ENCODE results near the gene LRRN4CL. TPM values are rescaled to one million over a fixed set of nuclear protein-coding genes. Genes with fewer than 3 reads are reported as not detected.

LRRN4CL gene
- total and polyA plus RNA-seq, 9 of the 15 experiments (the other 6 are each of a cell fraction or from before 2014, with no cell fraction given) = 0.03 to 0.11 (median 0.05) TPM; not detected in 4

DNA sequence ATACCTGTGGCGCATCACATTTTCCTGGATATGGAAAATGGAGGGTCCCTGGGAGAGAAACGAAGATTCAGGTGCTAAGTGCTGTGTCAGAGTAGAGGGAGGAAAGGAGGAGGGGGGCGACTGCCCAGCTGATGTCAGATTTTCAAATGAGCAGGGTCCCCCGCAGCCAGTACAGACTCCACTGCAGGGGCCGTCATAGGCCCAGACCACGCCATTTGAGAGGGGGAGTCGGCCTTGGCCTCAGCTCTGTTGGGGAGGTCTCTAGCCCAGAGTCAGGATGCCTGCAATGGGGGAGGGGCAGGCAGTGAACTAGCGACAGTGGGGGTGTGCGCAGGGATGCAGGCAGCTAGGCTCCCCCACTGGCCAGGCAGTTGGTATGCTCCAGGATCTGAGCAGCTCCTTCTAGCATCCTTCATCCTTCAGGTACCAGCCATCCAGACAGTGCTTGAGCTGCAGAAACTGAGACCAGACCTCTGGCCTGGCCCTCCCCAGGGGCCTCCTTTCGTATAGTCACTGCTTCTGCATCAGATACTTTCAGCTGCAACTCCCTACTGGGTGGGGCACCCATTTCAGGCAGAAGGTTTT, 18.0 kb upstream of the LRRN4CL start, which contains the start of the genes BSCL2 and GNG3 (continued):
- TF ChIP-seq, protein P1, sequence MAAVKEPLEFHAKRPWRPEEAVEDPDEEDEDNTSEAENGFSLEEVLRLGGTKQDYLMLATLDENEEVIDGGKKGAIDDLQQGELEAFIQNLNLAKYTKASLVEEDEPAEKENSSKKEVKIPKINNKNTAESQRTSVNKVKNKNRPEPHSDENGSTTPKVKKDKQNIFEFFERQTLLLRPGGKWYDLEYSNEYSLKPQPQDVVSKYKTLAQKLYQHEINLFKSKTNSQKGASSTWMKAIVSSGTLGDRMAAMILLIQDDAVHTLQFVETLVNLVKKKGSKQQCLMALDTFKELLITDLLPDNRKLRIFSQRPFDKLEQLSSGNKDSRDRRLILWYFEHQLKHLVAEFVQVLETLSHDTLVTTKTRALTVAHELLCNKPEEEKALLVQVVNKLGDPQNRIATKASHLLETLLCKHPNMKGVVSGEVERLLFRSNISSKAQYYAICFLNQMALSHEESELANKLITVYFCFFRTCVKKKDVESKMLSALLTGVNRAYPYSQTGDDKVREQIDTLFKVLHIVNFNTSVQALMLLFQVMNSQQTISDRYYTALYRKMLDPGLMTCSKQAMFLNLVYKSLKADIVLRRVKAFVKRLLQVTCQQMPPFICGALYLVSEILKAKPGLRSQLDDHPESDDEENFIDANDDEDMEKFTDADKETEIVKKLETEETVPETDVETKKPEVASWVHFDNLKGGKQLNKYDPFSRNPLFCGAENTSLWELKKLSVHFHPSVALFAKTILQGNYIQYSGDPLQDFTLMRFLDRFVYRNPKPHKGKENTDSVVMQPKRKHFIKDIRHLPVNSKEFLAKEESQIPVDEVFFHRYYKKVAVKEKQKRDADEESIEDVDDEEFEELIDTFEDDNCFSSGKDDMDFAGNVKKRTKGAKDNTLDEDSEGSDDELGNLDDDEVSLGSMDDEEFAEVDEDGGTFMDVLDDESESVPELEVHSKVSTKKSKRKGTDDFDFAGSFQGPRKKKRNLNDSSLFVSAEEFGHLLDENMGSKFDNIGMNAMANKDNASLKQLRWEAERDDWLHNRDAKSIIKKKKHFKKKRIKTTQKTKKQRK (IDR thresholded peaks at IDR 0.05; ENCODE audit: borderline replicate concordance, low read depth, low read length) = no peak
- TF ChIP-seq SMARCA5 (IDR thresholded peaks at IDR 0.05) (no peak), MXI1 (IDR thresholded peaks at IDR 0.05; ENCODE audit: low read depth, low read length) (no peak), ZNF140 (CRISPR knock-in tag; IDR thresholded peaks at IDR 0.05) (no peak), GTF2E2 (tag; IDR thresholded peaks at IDR 0.05) (no peak), ZNF830 (CRISPR knock-in tag; IDR thresholded peaks at IDR 0.05) (no peak), FOXA1 (IDR thresholded peaks at IDR 0.05; ENCODE audit: borderline replicate concordance) (no peak), PYGO2 (tag; IDR thresholded peaks at IDR 0.05) (no peak), NRF1 (conservative IDR thresholded peaks at IDR 0.05 in 1 of 2, IDR thresholded peaks at IDR 0.05 in 1 of 2) (peak; percentile 26 to 29; a peak in 1 of 4 replicates), GATAD2A (IDR thresholded peaks at IDR 0.05) (no peak)
- TF ChIP-seq, protein P2, sequence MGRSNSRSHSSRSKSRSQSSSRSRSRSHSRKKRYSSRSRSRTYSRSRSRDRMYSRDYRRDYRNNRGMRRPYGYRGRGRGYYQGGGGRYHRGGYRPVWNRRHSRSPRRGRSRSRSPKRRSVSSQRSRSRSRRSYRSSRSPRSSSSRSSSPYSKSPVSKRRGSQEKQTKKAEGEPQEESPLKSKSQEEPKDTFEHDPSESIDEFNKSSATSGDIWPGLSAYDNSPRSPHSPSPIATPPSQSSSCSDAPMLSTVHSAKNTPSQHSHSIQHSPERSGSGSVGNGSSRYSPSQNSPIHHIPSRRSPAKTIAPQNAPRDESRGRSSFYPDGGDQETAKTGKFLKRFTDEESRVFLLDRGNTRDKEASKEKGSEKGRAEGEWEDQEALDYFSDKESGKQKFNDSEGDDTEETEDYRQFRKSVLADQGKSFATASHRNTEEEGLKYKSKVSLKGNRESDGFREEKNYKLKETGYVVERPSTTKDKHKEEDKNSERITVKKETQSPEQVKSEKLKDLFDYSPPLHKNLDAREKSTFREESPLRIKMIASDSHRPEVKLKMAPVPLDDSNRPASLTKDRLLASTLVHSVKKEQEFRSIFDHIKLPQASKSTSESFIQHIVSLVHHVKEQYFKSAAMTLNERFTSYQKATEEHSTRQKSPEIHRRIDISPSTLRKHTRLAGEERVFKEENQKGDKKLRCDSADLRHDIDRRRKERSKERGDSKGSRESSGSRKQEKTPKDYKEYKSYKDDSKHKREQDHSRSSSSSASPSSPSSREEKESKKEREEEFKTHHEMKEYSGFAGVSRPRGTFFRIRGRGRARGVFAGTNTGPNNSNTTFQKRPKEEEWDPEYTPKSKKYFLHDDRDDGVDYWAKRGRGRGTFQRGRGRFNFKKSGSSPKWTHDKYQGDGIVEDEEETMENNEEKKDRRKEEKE (IDR thresholded peaks at IDR 0.05; ENCODE audit: borderline replicate concordance in 1 of 2, control insufficient read depth in 1 of 2, low read depth in 2 of 2, low read length in 1 of 2) = peak in 1 of 2 experiments; percentile 78; a peak in 2 of 4 replicates
- TF ChIP-seq, protein P3, sequence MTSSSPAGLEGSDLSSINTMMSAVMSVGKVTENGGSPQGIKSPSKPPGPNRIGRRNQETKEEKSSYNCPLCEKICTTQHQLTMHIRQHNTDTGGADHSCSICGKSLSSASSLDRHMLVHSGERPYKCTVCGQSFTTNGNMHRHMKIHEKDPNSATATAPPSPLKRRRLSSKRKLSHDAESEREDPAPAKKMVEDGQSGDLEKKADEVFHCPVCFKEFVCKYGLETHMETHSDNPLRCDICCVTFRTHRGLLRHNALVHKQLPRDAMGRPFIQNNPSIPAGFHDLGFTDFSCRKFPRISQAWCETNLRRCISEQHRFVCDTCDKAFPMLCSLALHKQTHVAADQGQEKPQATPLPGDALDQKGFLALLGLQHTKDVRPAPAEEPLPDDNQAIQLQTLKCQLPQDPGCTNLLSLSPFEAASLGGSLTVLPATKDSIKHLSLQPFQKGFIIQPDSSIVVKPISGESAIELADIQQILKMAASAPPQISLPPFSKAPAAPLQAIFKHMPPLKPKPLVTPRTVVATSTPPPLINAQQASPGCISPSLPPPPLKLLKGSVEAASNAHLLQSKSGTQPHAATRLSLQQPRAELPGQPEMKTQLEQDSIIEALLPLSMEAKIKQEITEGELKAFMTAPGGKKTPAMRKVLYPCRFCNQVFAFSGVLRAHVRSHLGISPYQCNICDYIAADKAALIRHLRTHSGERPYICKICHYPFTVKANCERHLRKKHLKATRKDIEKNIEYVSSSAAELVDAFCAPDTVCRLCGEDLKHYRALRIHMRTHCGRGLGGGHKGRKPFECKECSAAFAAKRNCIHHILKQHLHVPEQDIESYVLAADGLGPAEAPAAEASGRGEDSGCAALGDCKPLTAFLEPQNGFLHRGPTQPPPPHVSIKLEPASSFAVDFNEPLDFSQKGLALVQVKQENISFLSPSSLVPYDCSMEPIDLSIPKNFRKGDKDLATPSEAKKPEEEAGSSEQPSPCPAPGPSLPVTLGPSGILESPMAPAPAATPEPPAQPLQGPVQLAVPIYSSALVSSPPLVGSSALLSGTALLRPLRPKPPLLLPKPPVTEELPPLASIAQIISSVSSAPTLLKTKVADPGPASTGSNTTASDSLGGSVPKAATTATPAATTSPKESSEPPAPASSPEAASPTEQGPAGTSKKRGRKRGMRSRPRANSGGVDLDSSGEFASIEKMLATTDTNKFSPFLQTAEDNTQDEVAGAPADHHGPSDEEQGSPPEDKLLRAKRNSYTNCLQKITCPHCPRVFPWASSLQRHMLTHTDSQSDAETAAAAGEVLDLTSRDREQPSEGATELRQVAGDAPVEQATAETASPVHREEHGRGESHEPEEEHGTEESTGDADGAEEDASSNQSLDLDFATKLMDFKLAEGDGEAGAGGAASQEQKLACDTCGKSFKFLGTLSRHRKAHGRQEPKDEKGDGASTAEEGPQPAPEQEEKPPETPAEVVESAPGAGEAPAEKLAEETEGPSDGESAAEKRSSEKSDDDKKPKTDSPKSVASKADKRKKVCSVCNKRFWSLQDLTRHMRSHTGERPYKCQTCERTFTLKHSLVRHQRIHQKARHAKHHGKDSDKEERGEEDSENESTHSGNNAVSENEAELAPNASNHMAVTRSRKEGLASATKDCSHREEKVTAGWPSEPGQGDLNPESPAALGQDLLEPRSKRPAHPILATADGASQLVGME (CRISPR knock-in tag; IDR thresholded peaks at IDR 0.05) = no peak
- TF ChIP-seq, protein P4, sequence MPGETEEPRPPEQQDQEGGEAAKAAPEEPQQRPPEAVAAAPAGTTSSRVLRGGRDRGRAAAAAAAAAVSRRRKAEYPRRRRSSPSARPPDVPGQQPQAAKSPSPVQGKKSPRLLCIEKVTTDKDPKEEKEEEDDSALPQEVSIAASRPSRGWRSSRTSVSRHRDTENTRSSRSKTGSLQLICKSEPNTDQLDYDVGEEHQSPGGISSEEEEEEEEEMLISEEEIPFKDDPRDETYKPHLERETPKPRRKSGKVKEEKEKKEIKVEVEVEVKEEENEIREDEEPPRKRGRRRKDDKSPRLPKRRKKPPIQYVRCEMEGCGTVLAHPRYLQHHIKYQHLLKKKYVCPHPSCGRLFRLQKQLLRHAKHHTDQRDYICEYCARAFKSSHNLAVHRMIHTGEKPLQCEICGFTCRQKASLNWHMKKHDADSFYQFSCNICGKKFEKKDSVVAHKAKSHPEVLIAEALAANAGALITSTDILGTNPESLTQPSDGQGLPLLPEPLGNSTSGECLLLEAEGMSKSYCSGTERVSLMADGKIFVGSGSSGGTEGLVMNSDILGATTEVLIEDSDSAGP (CRISPR knock-in tag; IDR thresholded peaks at IDR 0.05) = no peak

All from K562 (cell line).